Measurements from ENCODE around the gene ATP2B2.

- TF ChIP-seq CTCF (IDR thresholded peaks at IDR 0.05): no peak
- no peak for TF ChIP-seq POLR2A (IDR thresholded peaks at IDR 0.05)
- TF ChIP-seq POLR2AphosphoS5 (IDR thresholded peaks at IDR 0.05): no peak
These were observed 31.7 kb downstream of the ATP2B2 start for GRCh38 chr3:10473581-10474274.
